GM12891 (cell line): ENCODE results near the gene SIX5.

ENCODE experiments used
- POLR2A ChIP-seq: IDR thresholded peaks from 2 replicates; pipeline ENCODE4 v1.6.1; 2011; ENCODE audit warnings: low read depth, low read length, control low read depth
- POLR2AphosphoS5 ChIP-seq: IDR thresholded peaks from 2 replicates; pipeline ENCODE4 v1.6.1; 2011; ENCODE audit warnings: low read depth, low read length, control low read depth

GRCh38 chr19:45767410-45767880 lies 1.6 kb downstream of the SIX5 start:
- no peak for TF ChIP-seq POLR2AphosphoS5
- no peak for TF ChIP-seq POLR2A
